WTC11 (cell line): Measurements from ENCODE around the gene SBF2.

Experiments used
- CBFB ChIP-seq: sonication (generic); formaldehyde crosslinking; IDR thresholded peaks from 2 replicates; pipeline ENCODE4 v1.8.1; 2022; ENCODE audit warnings: mild to moderate bottlenecking, low read depth, missing genetic modification reagents
- IRF2 ChIP-seq: sonication (generic); formaldehyde crosslinking; IDR thresholded peaks from 2 replicates; pipeline ENCODE4 v1.8.0; 2022; ENCODE audit warnings: low read depth, missing genetic modification reagents, borderline replicate concordance
- MAX ChIP-seq: sonication (generic); formaldehyde crosslinking; IDR thresholded peaks from 2 replicates; pipeline ENCODE4 v1.8.0; 2022; ENCODE audit warnings: mild to moderate bottlenecking, missing genetic modification reagents
- ZMAT4 ChIP-seq: fragments of 250-450 bp; sonication (Bioruptor Pico); IDR thresholded peaks from 2 replicates; pipeline ENCODE4 v1.9.0; 2021; ENCODE audit warnings: mild to moderate bottlenecking
- ZNF121 ChIP-seq: sonication (generic); formaldehyde crosslinking; IDR thresholded peaks from 2 replicates; pipeline ENCODE4 v1.8.0; 2023; ENCODE audit warnings: missing genetic modification reagents
- ZNF317 ChIP-seq: sonication (generic); formaldehyde crosslinking; IDR thresholded peaks from 2 replicates; pipeline ENCODE4 v1.8.1; 2023; ENCODE audit warnings: low read depth, mild to moderate bottlenecking, moderate library complexity, missing genetic modification reagents, borderline replicate concordance
- TF ChIP-seq, protein P1 (sequence below): fragments of 200-600 bp; IDR thresholded peaks from 2 replicates; pipeline ENCODE4 v1.8.0; 2022; ENCODE audit warnings: antibody characterized with exemption

- TF ChIP-seq ZNF121 (CRISPR knock-in tag), result no peak
- TF ChIP-seq ZMAT4 (CRISPR knock-in tag), result no peak
- TF ChIP-seq ZNF317 (CRISPR knock-in tag), result no peak
- TF ChIP-seq, protein P1, sequence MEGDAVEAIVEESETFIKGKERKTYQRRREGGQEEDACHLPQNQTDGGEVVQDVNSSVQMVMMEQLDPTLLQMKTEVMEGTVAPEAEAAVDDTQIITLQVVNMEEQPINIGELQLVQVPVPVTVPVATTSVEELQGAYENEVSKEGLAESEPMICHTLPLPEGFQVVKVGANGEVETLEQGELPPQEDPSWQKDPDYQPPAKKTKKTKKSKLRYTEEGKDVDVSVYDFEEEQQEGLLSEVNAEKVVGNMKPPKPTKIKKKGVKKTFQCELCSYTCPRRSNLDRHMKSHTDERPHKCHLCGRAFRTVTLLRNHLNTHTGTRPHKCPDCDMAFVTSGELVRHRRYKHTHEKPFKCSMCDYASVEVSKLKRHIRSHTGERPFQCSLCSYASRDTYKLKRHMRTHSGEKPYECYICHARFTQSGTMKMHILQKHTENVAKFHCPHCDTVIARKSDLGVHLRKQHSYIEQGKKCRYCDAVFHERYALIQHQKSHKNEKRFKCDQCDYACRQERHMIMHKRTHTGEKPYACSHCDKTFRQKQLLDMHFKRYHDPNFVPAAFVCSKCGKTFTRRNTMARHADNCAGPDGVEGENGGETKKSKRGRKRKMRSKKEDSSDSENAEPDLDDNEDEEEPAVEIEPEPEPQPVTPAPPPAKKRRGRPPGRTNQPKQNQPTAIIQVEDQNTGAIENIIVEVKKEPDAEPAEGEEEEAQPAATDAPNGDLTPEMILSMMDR, result no peak
- TF ChIP-seq CBFB (CRISPR knock-in tag), result no peak
- no peak for TF ChIP-seq MAX
- TF ChIP-seq IRF2 (CRISPR knock-in tag), result no peak
Observed at GRCh38 chr11:9821008-9821752, 472.8 kb downstream of the SBF2 start.
